Neural cell (in vitro differentiated cells): ENCODE measurements around the gene MXI1. TPM values are rescaled to one million over a fixed set of nuclear protein-coding genes. Genes with fewer than 3 reads are reported as not detected.

Experiments used
- H2AFZ ChIP-seq: fragments of 200-600, 300-800 bp; sonication (generic), shearing (Covaris generic); 2 replicates; pipeline ENCODE4 v1.6.0; 2014; ENCODE audit warnings: low read depth, mild to moderate bottlenecking, antibody characterized with exemption, low read length, moderate library complexity
- H3F3A ChIP-seq: fragments of 200-600 bp; shearing (Covaris generic); 2 replicates; pipeline ENCODE4 v1.6.1; 2016; ENCODE audit warnings: mild to moderate bottlenecking, moderate library complexity, mixed read lengths, antibody characterized with exemption, low read length; ENCODE audit not compliant: insufficient read depth, poor library complexity, severe bottlenecking
- H3K27ac ChIP-seq: fragments of 200-600, 300-800 bp; sonication (generic), shearing (Covaris generic); 2 replicates; pipeline ENCODE4 v1.5.1; 2014; ENCODE audit warnings: mild to moderate bottlenecking, low read length, moderate library complexity
- H3K27me3 ChIP-seq: fragments of 300-800, 200-600 bp; sonication (generic), shearing (Covaris generic); 2 replicates; pipeline ENCODE4 v1.6.0; 2014; ENCODE audit warnings: mild to moderate bottlenecking, low read depth, low read length, moderate library complexity; ENCODE audit not compliant: insufficient read depth
- H3K36me3 ChIP-seq: fragments of 300-800, 200-600 bp; sonication (generic), shearing (Covaris generic); 2 replicates; pipeline ENCODE4 v1.5.1; 2014; ENCODE audit warnings: mild to moderate bottlenecking, antibody characterized with exemption, low read length, moderate library complexity; ENCODE audit not compliant: insufficient read depth
- H3K4me2 ChIP-seq: fragments of 300-800, 200-600 bp; sonication (generic), shearing (Covaris generic); 2 replicates; pipeline ENCODE4 v1.6.0; 2014; ENCODE audit warnings: mild to moderate bottlenecking, low read length
- H3K4me3 ChIP-seq: fragments of 300-800, 200-600 bp; sonication (generic), shearing (Covaris generic); 2 replicates; pipeline ENCODE4 v1.5.1; 2014; ENCODE audit warnings: mild to moderate bottlenecking, low read length, moderate library complexity
- H3K79me2 ChIP-seq: fragments of 200-600 bp; shearing (Covaris generic); replicated peaks from 2 replicates; pipeline ENCODE4 v1.6.0; 2014; ENCODE audit warnings: mild to moderate bottlenecking, low read length, moderate library complexity; ENCODE audit not compliant: insufficient read depth
- H3K9ac ChIP-seq: fragments of 300-800, 200-600 bp; sonication (generic), shearing (Covaris generic); 2 replicates; pipeline ENCODE4 v1.6.1; 2016; ENCODE audit warnings: mild to moderate bottlenecking, low read length, mixed read lengths
- H3K9me2 ChIP-seq: fragments of 200-600 bp; shearing (Covaris generic); 2 replicates; pipeline ENCODE4 v1.6.1; 2016; ENCODE audit warnings: mild to moderate bottlenecking, low read length, mixed read lengths; ENCODE audit not compliant: insufficient read depth
- H3K9me3 ChIP-seq: fragments of 200-600, 300-800 bp; sonication (generic), shearing (Covaris generic); 2 replicates; pipeline ENCODE4 v1.6.1; 2016; ENCODE audit warnings: mild to moderate bottlenecking, mixed run types, low read length, moderate library complexity, mixed read lengths
- H4K20me1 ChIP-seq: fragments of 200-600 bp; shearing (Covaris generic); 2 replicates; pipeline ENCODE4 v1.6.1; 2016; ENCODE audit warnings: mild to moderate bottlenecking, mixed run types; ENCODE audit not compliant: insufficient read depth
- EP300 ChIP-seq: fragments of 450-650 bp; conservative IDR thresholded peaks from 2 replicates; pipeline ENCODE4 v1.6.1; 2014; ENCODE audit warnings: antibody characterized with exemption, mild to moderate bottlenecking, moderate library complexity; ENCODE audit not compliant: poor library complexity, severe bottlenecking
- EZH2 ChIP-seq: fragments of 200-600, 300-800 bp; shearing (Covaris generic), sonication (generic); IDR thresholded peaks from 2 replicates; pipeline ENCODE4 v1.6.1; 2014; ENCODE audit warnings: antibody characterized with exemption, low read length, borderline replicate concordance, mild to moderate bottlenecking; ENCODE audit not compliant: insufficient read depth, poor library complexity, severe bottlenecking
- MXI1 ChIP-seq: fragments of 450-650 bp; conservative IDR thresholded peaks from 2 replicates; pipeline ENCODE4 v1.6.1; 2014; ENCODE audit warnings: antibody characterized with exemption, mild to moderate bottlenecking; ENCODE audit not compliant: poor library complexity, severe bottlenecking
- POLR2AphosphoS5 ChIP-seq: IDR thresholded peaks from 2 replicates; pipeline ENCODE4 v1.6.1; 2012
- RAD21 ChIP-seq: fragments of 450-650 bp; conservative IDR thresholded peaks from 2 replicates; pipeline ENCODE4 v1.6.1; 2014; ENCODE audit warnings: antibody characterized with exemption, mild to moderate bottlenecking, moderate library complexity
- SMC3 ChIP-seq: fragments of 450-650 bp; conservative IDR thresholded peaks from 2 replicates; pipeline ENCODE4 v1.6.1; 2014; ENCODE audit warnings: antibody characterized with exemption, mild to moderate bottlenecking, moderate library complexity; ENCODE audit not compliant: poor library complexity
- TAF1 ChIP-seq: IDR thresholded peaks from 2 replicates; pipeline ENCODE4 v1.6.1; 2012; ENCODE audit warnings: low read depth
- polyA plus RNA-seq: library from polyadenylated mRNA; depleted of rRNA; stranded (reverse); fragments of >200 nt; gene quantifications from 2 replicates; pipeline ENCODE4 v1.2.3, GENCODE V29; 2014
- TF ChIP-seq, protein P1 (sequence below): IDR thresholded peaks from 2 replicates; pipeline ENCODE4 v1.6.1; 2012; ENCODE audit warnings: borderline replicate concordance
- TF ChIP-seq, protein P2 (sequence below): fragments of 450-650 bp; IDR thresholded peaks from 2 replicates; pipeline ENCODE4 v1.5.1; 2014; ENCODE audit warnings: antibody characterized with exemption, mild to moderate bottlenecking, moderate library complexity; ENCODE audit not compliant: poor library complexity, severe bottlenecking

The MXI1 gene
- polyA plus RNA-seq, 1 donor from 2014 or later: 69.5 TPM

DNA sequence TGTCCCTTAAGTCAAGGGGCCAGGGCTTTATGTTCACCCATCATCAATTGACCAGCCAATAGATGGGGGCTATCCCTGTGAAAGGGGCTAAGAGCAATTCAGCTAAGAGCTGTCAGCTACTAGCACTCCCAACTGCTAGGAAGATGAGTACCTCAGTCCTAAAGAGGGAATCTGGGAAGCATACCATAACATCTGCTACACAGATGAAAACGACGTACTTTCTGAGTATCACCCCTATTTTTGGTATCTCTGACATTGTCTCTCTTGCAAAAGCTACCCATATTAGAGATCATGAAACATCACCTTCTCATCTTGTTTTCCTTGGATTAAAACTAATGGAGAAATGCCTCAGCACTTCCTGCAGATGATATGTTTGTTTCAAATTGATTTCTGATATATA, 104.8 kb downstream of the MXI1 start:
- Histone ChIP-seq H3K27me3 (no peaks in the 10 kb centered on the region), H3K9me2 (no peaks in the 10 kb centered on the region), H3K4me3 (no peak overlapping the region), H3K4me2 (no peak overlapping the region), H4K20me1 (no peaks in the 10 kb centered on the region), H3K9ac (no peak overlapping the region), H2AFZ (no peak overlapping the region), H3K79me2 (no peaks in the 10 kb centered on the region), H3K27ac (no peak overlapping the region), H3K36me3 (no peaks in the 10 kb centered on the region), H3K9me3 (no peaks in the 10 kb centered on the region), H3F3A (no peaks in the 10 kb centered on the region)
- TF ChIP-seq MXI1: no peak
- TF ChIP-seq TAF1: no peak
- no peak for TF ChIP-seq RAD21
- TF ChIP-seq, protein P1, sequence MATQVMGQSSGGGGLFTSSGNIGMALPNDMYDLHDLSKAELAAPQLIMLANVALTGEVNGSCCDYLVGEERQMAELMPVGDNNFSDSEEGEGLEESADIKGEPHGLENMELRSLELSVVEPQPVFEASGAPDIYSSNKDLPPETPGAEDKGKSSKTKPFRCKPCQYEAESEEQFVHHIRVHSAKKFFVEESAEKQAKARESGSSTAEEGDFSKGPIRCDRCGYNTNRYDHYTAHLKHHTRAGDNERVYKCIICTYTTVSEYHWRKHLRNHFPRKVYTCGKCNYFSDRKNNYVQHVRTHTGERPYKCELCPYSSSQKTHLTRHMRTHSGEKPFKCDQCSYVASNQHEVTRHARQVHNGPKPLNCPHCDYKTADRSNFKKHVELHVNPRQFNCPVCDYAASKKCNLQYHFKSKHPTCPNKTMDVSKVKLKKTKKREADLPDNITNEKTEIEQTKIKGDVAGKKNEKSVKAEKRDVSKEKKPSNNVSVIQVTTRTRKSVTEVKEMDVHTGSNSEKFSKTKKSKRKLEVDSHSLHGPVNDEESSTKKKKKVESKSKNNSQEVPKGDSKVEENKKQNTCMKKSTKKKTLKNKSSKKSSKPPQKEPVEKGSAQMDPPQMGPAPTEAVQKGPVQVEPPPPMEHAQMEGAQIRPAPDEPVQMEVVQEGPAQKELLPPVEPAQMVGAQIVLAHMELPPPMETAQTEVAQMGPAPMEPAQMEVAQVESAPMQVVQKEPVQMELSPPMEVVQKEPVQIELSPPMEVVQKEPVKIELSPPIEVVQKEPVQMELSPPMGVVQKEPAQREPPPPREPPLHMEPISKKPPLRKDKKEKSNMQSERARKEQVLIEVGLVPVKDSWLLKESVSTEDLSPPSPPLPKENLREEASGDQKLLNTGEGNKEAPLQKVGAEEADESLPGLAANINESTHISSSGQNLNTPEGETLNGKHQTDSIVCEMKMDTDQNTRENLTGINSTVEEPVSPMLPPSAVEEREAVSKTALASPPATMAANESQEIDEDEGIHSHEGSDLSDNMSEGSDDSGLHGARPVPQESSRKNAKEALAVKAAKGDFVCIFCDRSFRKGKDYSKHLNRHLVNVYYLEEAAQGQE: no peak
- TF ChIP-seq POLR2AphosphoS5: no peak
- no peak for TF ChIP-seq EZH2

DNA sequence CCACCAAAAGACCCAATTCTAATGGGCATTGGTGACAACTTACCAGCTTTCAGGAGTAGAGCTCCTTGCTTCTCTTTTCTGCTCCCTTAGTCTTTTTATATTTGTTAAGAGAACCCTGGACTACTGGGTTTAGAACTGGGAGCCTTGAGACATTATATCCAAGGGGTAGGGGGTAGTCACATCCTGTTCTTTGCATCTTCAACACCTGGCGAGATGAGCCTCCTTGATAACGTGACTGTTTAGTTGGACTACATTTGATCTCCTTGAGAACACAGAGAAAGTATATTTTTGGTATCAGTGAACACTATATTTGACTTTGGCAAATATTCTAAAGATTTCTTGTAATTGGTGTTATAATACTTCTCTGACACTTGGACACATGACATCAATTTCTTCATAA, 106.3 kb downstream of the MXI1 start:
- H3K9me3 ChIP-seq: no peaks in the 10 kb centered on the region

DNA sequence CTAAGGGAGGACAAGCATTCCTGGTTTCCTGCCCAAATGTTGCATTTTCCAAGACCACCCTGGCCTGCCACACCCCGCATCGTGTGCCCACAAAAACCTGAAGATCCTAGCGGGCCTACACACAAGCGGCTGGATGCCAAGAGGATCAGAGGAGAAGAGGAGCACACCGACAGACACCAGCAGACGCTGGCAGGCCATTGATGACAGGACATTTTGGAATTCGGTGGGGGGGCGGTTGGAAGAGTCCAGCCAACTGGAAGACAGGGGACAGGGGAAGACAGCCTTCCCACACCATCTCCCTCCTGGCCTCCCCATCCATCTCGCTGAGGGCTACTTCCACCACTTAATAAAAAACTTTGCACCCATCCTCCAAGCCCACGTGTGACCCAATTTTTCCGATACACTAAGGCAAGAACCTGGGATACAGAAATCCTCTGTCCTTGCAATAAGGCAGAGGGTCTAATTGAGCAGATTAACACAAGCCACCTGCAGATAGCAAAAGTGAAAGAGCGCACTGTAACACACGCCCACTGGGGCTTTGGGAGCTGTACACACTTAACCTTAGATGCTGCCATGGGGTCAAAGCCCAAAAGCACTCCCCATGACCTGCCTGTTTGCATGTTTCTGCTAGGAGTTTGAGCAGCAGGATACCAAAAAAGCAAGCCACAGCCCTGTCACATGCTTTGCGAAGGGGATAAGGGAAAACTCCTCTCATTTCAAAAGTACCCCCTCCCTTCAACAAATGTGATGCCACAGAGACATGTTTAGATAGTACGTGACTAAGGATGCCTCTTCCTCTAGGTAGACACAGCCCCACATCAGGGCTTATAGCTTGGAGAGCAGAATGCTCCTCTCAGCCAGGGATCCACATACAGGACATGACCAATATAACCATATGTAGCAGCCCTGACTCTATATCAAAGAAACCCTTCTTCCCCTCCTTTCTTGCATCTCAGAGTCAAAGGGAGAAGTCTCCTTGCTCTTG, 110.8 kb downstream of the MXI1 start:
- Histone ChIP-seq H3K27ac (no peak overlapping the region), H3F3A (no peaks in the 10 kb centered on the region), H3K9ac (no peak overlapping the region), H3K9me2 (no peaks in the 10 kb centered on the region), H4K20me1 (no peaks in the 10 kb centered on the region), H3K4me2 (no peak overlapping the region), H3K36me3 (no peaks in the 10 kb centered on the region), H2AFZ (no peak overlapping the region), H3K27me3 (no peaks in the 10 kb centered on the region), H3K79me2 (no peaks in the 10 kb centered on the region), H3K9me3 (no peaks in the 10 kb centered on the region), H3K4me3 (no peak overlapping the region)
- no peak for TF ChIP-seq EZH2
- TF ChIP-seq MXI1: no peak
- TF ChIP-seq POLR2AphosphoS5: no peak
- TF ChIP-seq EP300: no peak
- TF ChIP-seq, protein P2, sequence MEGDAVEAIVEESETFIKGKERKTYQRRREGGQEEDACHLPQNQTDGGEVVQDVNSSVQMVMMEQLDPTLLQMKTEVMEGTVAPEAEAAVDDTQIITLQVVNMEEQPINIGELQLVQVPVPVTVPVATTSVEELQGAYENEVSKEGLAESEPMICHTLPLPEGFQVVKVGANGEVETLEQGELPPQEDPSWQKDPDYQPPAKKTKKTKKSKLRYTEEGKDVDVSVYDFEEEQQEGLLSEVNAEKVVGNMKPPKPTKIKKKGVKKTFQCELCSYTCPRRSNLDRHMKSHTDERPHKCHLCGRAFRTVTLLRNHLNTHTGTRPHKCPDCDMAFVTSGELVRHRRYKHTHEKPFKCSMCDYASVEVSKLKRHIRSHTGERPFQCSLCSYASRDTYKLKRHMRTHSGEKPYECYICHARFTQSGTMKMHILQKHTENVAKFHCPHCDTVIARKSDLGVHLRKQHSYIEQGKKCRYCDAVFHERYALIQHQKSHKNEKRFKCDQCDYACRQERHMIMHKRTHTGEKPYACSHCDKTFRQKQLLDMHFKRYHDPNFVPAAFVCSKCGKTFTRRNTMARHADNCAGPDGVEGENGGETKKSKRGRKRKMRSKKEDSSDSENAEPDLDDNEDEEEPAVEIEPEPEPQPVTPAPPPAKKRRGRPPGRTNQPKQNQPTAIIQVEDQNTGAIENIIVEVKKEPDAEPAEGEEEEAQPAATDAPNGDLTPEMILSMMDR: no peak
- TF ChIP-seq, protein P1: no peak
- TF ChIP-seq RAD21: no peak
- no peak for TF ChIP-seq TAF1
- TF ChIP-seq SMC3: no peak

More for the DNA sequence above, 106.3 kb downstream of the MXI1 start:
- H3K9ac ChIP-seq: no peak overlapping the region
- no peak overlapping the region for H3K4me3 ChIP-seq
- H3K27ac ChIP-seq: no peak overlapping the region
- no peaks in the 10 kb centered on the region for H4K20me1 ChIP-seq
- no peaks in the 10 kb centered on the region for H3K9me2 ChIP-seq
- no peaks in the 10 kb centered on the region for H3K79me2 ChIP-seq
- H3K4me2 ChIP-seq: no peak overlapping the region
- H3K27me3 ChIP-seq: no peaks in the 10 kb centered on the region
- no peak for TF ChIP-seq POLR2AphosphoS5
- no peak for TF ChIP-seq EP300
- H2AFZ ChIP-seq: no peak overlapping the region
- no peaks in the 10 kb centered on the region for H3F3A ChIP-seq
- no peaks in the 10 kb centered on the region for H3K36me3 ChIP-seq
